T-helper 1 cell treated with Interleukin-12 subunit alpha and Interleukin-12 subunit beta and Interleukin-4 antibody, amounts not matched to agents 30 ng/mL and 1 ng/mL, for 36 hours (primary cell): ENCODE measurements around the gene WBP1. TPM values are rescaled to one million over a fixed set of nuclear protein-coding genes. Genes with fewer than 3 reads are reported as not detected.

Source experiments
- intact Hi-C: fragments of 100-400 bp; cut with micrococcal nuclease; formaldehyde crosslinking; loops from one replicate; pipeline ENCODE4 v1.15.1; 2024
- total RNA-seq: library from RNA; stranded (reverse); gene quantifications from 2 replicates; pipeline ENCODE4 v1.2.3, GENCODE V29; 2022

Gene WBP1
- total RNA-seq, 1 donor from 2014 or later = 56.6 TPM

DNA sequence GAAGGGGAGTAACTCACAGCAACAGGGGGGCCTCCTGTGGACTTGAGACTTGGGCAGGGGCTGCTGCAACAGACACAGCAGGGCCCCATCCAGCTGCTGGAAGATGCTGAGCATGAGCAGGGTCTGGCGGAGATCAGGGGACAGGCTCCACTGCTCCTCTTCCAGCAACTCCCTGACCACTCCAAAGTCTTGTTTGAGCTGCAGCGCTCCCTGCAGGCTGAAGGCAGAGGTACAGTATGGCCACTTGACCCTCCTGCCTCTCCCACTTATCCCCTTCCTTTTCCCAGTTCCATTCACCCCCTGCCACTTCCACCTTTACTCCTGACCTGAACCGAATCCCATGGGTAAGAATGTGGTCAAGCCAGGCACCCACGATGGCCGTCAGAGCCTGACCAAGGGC is 16.7 kb downstream of the WBP1 start:
- intact Hi-C loops = loop anchor here (5.0 kb wide), 1 partner anchor 1243 kb away; the partner anchor contains the start of genes CCT7 and PRADC1

DNA sequence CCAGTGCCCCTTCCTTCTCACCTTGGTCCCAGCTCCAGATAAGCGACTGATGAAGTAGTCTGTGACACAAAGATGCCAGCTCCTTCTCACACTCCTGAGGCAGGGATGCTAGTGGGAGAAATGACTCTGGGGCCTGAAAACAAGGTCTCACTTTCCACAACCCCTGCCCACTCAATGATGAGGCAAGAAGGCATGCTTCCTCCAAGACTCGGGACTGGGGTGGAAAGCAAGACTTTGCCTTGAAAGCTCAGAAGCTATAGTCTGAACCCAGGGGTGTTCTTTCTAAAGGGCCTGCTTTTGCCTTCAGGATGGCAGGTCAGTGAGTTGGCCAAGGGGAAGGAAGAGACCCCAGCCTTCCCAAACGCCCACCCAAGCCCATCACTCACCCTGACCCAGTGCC is 23.2 kb downstream of the WBP1 start:
- intact Hi-C loops = no loop called here

DNA sequence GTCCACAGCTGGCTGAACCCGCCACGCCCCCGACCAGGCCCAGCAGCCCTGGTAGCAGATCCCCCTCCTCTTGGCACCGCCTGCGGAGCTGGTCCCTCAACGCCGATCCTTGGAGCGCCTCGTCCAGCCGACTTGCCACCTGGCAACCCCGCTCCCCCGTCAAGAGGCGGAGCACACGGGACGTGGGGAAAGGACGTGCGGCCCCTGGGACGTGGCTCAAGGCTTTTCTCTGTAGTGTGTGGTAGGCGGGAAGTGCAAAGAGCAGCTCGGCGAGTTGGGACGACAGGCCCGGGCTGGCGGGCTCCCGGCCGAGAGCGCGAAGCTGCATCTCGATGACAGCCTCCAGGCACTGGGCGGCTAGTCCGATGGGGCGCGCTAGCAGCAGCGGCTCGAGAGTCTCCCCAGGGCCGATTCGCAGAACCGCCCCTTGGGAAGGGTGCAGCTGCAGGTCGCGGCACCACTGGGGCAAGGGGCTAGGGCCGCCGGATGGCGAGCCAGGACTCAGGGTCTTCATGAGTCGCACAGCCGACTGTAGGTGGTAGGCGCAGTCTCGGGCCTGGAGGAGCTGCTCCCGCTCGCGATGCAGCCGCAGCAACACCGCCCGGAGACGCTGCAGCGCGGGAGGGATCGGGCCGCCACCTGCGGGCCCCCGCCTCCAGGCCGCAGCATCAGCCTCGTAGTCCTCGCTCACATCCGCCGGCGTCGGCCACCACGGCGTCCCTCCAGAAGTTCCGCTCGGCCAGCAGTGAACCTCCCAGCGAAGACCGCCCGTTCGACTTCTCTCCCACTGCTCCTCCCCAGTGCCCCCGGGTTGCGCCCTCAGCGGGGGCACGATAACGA is 23.9 kb downstream of the WBP1 start:
- intact Hi-C loops = loop anchor here (2.0 kb wide), 1 partner anchor 47 kb away; the partner anchor contains the start of genes AUP1 and HTRA2

DNA sequence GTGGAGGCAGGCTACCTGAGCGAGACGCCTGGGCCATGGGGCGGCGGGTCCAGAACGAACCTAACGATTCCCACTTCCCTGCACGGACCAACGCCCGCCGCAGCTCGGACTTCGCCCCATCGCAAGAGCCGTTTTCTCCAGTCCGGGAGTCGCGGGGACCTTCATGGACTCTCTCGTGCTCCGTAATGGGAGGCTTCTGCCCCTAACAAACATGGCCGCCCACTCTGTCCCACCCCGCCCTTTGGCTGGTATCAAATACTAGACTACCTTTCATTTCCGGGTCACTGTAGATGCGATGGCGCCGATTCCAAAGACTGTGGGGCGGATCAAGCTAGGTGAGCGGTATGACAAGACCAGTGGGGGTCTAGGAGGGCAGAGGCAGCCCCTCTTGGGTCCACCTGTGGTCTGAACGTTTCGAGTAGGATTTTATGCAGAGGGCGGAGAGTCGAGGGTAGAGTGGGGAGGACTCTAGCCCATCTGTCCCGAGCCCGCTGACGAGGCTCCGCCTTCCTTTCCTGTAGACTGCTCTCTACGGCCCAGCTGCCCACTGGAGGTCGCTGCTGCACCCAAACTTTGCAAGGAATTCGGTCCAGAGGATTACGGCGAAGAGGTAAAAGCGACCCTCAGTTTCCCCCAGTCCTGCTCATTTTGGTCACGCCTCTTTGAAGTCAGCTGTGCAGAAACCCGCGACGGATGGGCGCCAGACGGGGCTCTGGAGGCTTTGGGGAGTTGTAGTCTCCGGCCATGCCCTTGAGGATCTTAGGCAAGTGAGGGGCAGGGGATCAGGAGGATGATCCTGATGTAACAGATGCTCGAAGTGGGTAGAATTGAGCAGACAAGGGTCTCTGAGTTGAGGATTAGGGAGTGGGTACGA is 24.8 kb downstream of the WBP1 start, which contains the start of the genes CCDC142 and TTC31:
Gene CCDC142, minus strand, starts transcription at position 198 of the 874 bp plus-strand sequence. Its CDS starts 161 bp downstream, at position 37.
Gene TTC31, plus strand, starts transcription at position 281 of the 874 bp plus-strand sequence. Its CDS starts 15 bp downstream, at position 296.
- intact Hi-C loops = loop anchor here (1.0 to 2.0 kb wide), 16 partner anchors 11 to 746 kb away; partner anchors contain the start of genes AUP1, C2orf81, DOK1 and HTRA2

DNA sequence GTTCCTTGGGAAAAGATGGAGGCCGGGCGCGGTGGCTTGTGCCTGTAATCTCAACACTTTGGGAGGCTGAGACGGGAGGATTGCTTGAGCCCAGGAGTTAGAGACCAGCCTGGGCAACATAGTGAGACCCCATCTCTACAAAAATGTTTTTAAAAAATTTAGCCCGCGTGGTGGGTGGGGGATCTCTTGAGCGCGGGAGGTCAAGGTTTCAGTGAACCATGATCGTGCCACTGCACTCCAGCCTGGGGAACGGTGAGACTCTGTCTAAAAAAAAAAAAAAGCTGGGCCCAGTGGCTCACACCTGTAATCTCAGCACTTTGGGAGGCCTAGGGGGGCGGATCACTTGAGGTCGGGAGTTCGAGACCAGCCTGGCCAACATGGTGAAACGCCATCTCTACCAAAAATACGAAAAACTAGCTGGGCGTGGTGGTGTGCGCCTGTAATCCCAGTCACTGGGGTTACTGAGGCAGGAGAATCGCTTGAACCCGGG is 25.5 kb downstream of the WBP1 start:
- intact Hi-C loops = loop anchor here (1.0 to 2.0 kb wide), 16 partner anchors 11 to 746 kb away; partner anchors contain the start of genes AUP1, C2orf81, DOK1 and HTRA2

DNA sequence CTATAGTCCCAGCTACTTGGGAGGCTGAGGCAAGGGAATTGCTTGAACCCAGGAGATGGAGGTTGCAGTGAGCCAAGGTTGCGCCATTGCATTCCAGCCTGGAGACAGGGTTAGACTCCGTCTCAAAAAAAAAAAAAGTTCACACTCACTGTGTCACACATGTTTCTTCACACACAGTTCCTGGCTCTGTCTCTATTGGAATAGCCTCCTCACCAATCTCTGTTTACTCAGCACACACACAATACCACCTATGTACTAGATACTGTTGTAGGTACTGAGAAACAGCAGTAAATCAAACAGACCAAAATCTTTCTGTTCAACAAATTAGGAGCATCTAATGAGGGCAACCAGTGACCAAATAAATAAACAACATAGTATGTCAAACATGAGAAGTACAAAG is 27.9 kb downstream of the WBP1 start:
- intact Hi-C loops = no loop called here

DNA sequence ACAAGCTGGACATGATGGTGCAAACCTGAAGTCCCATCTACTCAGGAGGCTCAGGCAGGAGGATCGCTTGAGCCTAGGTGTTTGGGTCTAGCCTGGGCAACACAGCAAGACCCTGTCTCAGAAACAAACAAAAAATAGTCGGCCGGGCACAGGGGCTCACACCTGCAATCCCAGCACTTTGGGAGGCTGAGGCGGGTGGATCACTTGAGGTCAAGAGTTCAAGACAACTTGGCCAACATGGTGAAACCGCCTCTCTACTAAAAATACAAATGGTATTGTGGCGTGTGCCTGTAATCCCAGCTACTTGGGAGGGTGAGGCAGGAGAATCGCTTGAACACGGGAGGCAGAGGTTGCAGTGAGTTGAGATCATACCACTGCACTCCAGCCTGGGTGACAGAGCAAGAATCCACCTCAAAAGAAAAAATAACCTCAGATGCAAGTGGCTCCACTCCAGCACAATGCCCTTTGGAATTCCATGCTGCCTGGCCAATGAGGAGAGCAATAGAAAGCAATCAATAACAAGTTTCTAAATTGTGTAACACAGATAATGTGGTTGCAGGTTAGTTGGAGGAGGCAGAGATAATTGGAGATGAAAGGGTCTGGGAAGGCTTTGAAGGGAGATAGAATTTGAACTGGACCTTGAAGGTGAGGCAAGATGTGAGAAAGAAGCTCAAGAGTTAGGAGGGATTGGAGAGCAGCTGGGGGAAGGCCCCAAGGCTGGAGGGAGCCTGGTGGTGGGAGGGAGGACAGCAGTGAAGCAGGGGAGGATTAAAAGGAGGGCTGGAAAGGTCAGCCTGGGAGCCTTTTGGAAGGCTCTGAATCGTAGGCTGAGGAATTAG is 30.6 kb downstream of the WBP1 start:
- intact Hi-C loops = no loop called here

DNA sequence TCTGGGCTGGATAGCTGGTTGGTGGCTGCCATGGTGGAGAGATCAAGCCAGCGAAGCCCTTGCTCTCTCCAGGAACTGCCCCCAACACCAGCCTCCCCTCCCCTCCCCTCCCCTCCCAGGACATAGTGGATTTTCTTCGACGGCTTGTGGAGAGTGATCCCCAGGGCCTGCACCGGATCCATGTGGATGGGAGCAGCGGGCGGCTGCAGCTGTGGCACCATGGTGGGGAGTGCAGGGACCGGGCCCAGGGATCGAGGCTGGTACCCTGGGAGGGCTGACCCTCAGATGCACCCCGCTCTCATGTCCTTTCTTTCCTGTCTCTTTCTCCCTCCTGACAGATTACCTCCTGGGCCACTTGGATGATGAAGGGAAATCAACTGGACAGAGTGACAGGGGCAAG is 31.7 kb downstream of the WBP1 start:
- intact Hi-C loops = no loop called here

DNA sequence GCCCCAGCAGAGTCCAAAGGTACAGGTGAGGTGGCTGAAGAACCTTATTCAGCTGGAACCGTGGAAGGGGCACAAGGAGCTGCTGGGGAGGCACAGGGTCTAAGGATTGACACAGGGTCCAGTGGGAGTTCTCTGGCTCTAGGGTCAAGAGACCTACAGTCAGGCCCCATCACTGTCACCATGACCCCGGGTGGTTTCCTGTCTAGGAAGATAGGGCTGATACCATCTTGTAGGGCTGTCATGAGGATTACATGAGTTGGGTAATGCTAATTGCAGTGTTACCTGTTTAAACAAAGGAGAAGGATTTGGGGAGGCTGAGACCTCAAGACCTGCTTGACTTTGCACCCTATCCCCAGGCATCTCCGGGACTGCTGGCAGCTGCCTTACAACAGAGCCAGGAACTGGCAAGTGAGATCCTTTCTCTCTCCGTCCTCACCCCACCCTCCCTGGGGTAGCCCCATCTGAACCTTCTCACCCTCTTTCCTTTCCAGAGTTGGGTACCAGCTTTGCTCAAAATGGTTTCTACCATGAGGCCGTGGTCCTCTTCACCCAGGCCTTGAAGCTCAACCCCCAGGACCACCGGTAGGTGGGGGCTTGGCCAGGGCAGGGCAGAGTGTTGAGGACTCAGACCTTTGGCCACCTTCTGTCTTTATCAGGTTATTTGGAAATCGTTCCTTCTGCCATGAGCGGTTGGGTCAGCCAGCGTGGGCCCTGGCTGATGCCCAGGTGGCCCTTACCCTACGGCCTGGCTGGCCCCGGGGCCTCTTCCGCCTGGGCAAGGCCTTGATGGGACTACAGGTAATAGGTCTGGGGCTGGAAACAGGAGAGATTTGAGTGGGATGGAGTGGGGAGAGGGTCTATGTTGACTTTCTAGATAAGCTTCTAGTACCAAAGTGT is 33.7 kb downstream of the WBP1 start:
- intact Hi-C loops = no loop called here

DNA sequence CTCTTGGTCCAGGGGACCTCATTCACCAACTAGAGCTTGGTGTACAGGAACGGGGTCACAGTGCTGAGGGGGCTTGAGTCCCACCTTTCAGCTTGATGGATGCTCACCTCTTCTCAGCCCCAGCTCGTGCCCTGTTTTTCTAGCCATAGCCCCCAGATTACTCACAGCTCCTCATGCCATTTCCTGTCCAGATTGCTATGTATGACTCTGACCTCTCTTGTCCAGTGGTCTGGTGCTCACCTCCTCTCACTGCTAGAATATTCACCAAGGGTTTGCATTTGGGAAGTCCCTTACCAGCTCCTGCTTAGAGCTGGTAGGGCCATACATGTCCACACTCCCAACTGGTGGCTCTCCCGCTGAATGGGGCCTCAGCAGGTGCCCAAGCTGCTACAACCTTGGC is 35.3 kb downstream of the WBP1 start:
- intact Hi-C loops = no loop called here

DNA sequence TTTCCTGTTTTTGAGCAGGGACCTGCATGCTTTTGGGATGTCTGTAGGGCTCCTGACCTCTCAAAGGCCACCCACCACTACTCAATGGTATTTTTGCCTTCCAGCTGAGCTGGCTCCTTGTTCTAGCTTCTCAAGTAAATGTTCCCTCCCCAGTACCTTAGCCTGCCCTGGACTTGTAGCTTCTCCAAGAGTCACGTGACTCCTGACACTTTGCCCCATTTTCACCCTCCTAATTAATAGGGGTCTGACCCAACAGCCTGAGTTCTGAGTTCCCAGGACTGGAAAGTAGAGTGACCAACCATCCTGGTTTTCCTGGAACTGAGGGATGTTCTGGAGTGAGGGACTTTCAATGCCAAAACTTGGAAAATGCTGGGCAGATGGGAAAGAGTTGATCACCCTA is 37.2 kb downstream of the WBP1 start:
- intact Hi-C loops = no loop called here

DNA sequence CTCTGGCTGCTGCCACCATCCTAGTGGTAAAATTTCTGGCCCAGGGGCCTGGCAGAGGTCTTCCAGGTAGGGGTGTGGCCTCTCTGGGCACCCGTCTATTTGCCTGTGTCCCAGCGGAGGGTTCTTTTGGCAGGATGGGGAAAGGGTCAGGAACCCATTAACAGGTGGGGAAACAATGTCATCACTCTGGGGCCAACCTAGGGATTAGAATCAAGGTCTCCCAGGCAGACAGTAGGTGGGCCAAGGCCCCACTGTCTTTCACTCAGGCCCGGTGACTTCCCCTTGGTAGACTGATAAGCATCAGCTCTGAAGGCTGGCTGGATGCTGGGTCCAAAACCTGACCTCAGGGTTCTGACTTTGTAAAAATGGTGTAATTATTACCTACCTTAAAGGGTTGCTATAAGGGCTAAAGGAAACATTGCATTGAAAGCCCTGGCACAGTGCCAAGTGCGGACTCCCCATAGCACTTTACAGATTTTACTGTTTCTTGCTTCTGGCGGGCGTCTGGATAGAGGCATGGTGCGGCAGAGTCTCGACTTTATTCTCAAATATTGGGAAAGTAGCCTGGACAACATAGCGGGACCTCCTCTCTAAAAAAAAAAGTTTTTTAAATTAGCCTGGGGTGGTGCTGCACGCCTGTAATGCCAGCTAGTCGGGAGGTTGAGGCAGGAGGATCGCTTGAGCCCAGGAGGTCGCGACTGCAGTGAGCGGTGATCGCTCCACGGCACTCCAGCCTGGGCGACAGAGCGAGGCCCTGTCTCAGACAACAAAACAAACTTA is 38.9 kb downstream of the WBP1 start:
- intact Hi-C loops = no loop called here

DNA sequence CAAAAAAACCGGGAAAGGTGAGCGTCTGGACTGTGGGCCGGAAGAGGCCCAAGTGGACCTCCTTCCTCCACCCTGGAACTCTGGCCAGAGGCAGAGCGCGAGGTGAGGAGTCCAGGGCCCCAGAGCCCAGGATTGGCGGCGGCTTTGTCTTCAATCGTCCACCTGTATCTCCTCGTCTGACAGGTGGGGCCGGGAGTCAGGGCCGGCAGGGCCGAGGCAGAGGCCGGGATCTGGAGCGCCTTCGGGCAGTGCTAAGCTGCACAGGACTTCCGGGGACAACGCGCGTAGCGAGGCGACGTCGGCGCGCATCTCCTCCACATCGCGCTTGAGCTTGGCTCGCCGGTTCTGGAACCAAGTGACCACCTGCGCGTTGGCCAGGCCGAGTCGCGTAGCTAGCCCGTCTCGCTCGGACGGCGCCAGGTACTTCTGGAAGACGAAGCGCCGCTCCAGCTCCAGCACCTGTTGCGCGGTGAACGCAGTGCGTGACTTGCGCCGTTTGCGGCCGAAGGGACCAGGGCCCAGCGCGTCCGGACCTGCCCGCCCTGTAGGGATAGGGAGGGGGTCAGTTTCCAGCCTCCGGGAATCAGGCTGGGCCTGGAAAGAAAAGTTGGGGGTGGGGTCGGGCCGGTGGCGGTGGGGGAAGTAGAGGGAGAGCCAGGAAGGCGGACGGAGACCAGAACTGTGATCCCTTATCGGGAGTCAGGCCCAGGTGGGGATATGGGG is 39.7 kb downstream of the WBP1 start:
- intact Hi-C loops = loop anchor here (1.0 kb wide), 4 partner anchors 9 to 89 kb away; partner anchors contain the start of genes AUP1, HTRA2, PCGF1 and TTC31

DNA sequence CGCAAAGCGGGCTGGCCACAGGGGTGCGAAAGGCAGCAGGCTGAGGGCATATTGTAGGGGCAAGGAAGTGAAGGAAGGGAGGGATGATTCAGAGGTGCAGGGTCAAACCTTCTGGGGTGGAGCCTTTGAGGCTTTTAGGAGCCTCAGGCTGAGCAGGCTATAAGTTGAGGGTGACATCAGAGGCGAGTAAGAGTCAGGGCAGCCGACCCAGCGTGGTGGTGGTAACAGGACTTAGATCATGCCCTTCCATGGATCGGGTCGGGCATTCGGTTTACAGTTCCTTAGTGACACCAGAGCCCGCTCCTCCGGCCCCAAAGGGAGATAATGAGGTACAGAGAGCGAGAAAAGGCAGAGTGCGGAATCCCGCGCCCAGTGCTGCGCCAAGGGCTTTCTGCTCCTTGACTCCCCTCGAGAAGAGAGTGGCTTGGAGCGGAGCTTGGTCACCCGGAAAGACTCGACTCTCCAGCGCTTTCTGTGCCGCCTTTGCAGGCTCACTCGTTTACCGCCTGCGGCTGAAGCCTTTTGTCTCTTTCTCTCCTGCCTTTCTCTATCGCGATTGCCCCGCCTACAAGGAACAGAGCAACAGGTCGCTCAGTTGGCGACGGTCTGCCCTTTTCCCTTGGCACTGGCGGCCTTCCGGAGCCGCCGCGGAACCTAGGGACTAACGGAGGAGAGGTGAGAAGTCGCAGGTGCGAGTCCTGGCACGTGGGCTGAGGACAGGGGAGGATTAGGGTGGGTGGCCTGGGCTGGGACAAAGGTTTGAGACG is 40.4 kb downstream of the WBP1 start:
- intact Hi-C loops = loop anchor here (1.0 kb wide), 5 partner anchors 9 to 89 kb away; partner anchors contain the start of genes AUP1, HTRA2, PCGF1 and TTC31

DNA sequence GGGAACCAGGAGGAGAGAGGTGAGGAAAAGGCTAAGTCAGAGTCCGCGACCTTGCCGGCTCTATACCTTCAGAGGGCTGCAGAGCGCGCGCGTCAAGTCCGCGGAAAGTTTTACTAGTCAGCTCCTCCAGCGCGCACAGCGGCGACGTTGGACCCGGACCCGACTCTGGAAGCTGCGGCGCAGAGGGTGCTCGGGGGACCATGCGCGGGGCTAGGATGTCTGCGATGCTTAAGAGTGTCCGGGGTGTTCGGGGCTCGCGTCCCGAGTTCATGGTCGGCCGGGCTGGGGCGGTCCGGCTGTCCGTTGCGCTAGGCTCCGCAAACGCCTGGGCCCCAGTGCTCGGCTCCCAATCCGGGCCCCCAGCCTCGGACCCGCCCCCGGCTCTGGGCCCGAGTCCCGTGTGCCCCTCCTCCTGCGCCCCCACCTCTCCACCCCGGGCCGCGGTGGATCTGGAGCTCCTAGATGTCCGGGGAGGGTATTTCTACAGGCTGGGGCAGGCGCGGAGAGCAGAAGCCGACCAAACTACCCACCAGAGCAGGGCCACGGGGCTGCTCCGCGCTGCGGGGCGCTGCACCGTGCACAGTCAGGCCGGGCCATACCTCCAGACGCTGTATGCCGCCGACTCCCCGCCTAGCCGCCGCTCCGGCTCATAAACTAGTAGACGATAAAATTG is 41.2 kb downstream of the WBP1 start, which contains the start of gene LBX2:
Gene LBX2, minus strand, starts transcription at position 337 of the 673 bp plus-strand sequence. Its CDS starts 66 bp downstream, at position 271.
- intact Hi-C loops = loop anchor here (1.0 kb wide), 1 partner anchor 17 kb away; no protein-coding TSS in a partner anchor

DNA sequence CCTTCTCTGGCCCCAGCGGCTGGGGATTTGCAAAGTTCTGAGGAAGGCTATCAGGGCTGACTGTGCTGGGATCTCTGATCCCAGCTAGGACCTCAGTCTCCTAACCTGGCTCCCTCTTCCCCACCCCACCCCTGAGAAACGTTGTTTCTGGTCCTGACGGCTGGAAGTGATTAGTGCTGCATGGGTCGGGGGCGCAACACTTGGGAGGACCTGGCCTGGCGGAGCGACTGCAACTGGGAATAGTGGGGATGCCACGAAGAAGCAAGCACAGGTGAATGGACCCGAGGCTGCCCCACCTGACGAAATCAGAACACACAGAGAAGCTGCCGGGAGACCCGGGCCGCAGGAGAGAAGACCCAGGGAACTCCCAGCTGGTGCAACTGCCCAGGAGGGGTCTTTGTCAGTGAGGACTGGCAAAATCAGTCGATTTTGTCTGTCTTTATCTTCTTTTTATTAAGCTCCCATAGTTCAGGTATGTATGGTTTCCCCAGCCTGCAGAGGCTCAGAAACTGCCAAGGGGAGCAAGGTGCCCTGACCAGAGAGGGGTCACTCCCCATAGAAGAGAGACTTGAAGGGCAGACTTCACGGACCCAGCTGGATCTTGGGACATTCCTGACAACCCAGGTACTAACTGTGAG is 41.8 kb downstream of the WBP1 start:
- intact Hi-C loops = loop anchor here (1.0 to 5.0 kb wide), 2 partner anchors 16 to 1208 kb away; partner anchors contain the start of gene EGR4
